ENCODE measurements around the gene UNC79.

Gene UNC79

GRCh38 chr14:93712079-93712837, 281.5 kb downstream of the UNC79 start:
- no peak for DNase-seq

GRCh38 chr14:93712838-93713724, 282.3 kb downstream of the UNC79 start:
- peak; percentile 78 for DNase-seq

- DNase-seq = no peak
Observed at GRCh38 chr14:93713726-93714405, 283.1 kb downstream of the UNC79 start.

- no peak for DNase-seq
Observed at GRCh38 chr14:93714605-93715004, 283.9 kb downstream of the UNC79 start.

- DNase-seq = no peak
Observed at GRCh38 chr14:93715279-93715927, 284.7 kb downstream of the UNC79 start.

- no peak for DNase-seq
Observed at GRCh38 chr14:93716002-93716745, 285.4 kb downstream of the UNC79 start.

GRCh38 chr14:93716746-93717667, 286.3 kb downstream of the UNC79 start:
- DNase-seq = no peak

- no peak for DNase-seq
Observed at GRCh38 chr14:93717668-93718320, 287.1 kb downstream of the UNC79 start.

- no peak for DNase-seq
Observed at GRCh38 chr14:93719256-93719655, 288.5 kb downstream of the UNC79 start.

GRCh38 chr14:93720076-93720815, 289.5 kb downstream of the UNC79 start:
- no peak for DNase-seq

- no peak for DNase-seq
Observed at GRCh38 chr14:93720981-93721483, 290.3 kb downstream of the UNC79 start.

- DNase-seq = no peak
Observed at GRCh38 chr14:93723001-93723400, 292.3 kb downstream of the UNC79 start.

GRCh38 chr14:93725002-93725582, 294.4 kb downstream of the UNC79 start:
- no peak for DNase-seq

- no peak for DNase-seq
Observed at GRCh38 chr14:93725993-93726392, 295.3 kb downstream of the UNC79 start.

GRCh38 chr14:93727039-93727740, 296.5 kb downstream of the UNC79 start:
- no peak for DNase-seq

GRCh38 chr14:93727917-93728650, 297.3 kb downstream of the UNC79 start:
- DNase-seq = no peak

GRCh38 chr14:93728651-93729016, 297.9 kb downstream of the UNC79 start:
- no peak for DNase-seq

- DNase-seq = no peak
Observed at GRCh38 chr14:93729993-93730392, 299.3 kb downstream of the UNC79 start.

Measured in COR-L47 (cell line).